ENCODE measurements around the gene ADCY7.

DNA sequence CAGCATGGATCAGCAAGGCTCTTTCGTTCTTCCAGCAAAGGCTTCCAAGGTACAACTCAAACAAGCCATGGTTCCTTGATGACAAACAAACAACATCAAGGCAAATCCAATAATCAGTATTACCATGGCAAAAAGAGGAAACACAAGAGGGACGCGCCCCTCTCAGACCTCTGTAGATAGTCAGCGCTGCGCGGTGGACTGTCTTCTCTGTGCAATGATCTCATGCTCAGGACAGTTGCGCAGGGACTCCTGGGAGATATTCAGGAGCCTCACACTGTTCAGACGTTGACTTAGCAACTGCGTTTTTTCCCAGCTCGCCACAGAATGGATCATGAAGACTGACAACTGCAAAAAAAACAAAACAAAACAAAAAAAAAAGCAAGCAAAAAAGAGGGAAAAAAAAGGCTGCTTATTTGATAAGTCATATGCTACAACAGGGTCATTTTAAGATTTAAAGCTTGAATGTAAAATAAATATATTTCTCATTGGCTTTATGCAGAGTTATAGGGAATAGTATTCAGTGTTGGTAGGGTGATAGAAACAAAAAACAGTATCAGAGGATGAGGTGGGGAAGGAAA is 37.1 kb upstream of the ADCY7 start:
- TF ChIP-seq POLR2A (IDR thresholded peaks at IDR 0.05) (no peak), EP300 (IDR thresholded peaks at IDR 0.05; ENCODE audit: low read depth) (no peak)
- TF ChIP-seq, protein P1, sequence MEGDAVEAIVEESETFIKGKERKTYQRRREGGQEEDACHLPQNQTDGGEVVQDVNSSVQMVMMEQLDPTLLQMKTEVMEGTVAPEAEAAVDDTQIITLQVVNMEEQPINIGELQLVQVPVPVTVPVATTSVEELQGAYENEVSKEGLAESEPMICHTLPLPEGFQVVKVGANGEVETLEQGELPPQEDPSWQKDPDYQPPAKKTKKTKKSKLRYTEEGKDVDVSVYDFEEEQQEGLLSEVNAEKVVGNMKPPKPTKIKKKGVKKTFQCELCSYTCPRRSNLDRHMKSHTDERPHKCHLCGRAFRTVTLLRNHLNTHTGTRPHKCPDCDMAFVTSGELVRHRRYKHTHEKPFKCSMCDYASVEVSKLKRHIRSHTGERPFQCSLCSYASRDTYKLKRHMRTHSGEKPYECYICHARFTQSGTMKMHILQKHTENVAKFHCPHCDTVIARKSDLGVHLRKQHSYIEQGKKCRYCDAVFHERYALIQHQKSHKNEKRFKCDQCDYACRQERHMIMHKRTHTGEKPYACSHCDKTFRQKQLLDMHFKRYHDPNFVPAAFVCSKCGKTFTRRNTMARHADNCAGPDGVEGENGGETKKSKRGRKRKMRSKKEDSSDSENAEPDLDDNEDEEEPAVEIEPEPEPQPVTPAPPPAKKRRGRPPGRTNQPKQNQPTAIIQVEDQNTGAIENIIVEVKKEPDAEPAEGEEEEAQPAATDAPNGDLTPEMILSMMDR (IDR thresholded peaks at IDR 0.05): no peak
